Subcutaneous abdominal adipose tissue (tissue), 5 donors: ENCODE data around the gene LSAMP.
A peak's percentile ranks its signal among the peaks of the same experiment; 100 is the strongest.
"Not testable (repeated sequence)": the region's sequence is repeated elsewhere in the genome, so short reads cannot be mapped to it uniquely, and the experiment has no call there.

Experiments used
- H3K27ac ChIP-seq: one replicate; pipeline ENCODE4 v1.7.0; 2013; ENCODE audit warnings: low read depth, mild to moderate bottlenecking, inconsistent platforms, low read length, moderate library complexity
- H3K27me3 ChIP-seq, 5 donors: one replicate each; pipeline ENCODE4 v1.7.0; 2013; ENCODE audit warnings: low read length in 5 of 5, inconsistent platforms in 1 of 5; ENCODE audit not compliant: control insufficient read depth in 5 of 5, insufficient read depth in 4 of 5
- H3K36me3 ChIP-seq, 5 donors: one replicate each; pipeline ENCODE4 v1.7.0; 2013; ENCODE audit warnings: low read length in 5 of 5; ENCODE audit not compliant: control insufficient read depth in 5 of 5, insufficient read depth in 5 of 5
- H3K4me1 ChIP-seq, 5 donors: one replicate each; pipeline ENCODE4 v1.7.0; 2013; ENCODE audit warnings: low read length in 5 of 5, mild to moderate bottlenecking in 3 of 5, moderate library complexity in 1 of 5; ENCODE audit not compliant: control insufficient read depth in 5 of 5, insufficient read depth in 5 of 5
- H3K4me3 ChIP-seq, 5 donors: one replicate each; pipeline ENCODE4 v1.7.0; 2013; ENCODE audit warnings: low read length in 5 of 5, low read depth in 1 of 5
- H3K9ac ChIP-seq, 5 donors: one replicate each; pipeline ENCODE4 v1.7.0; 2013; ENCODE audit warnings: low read length in 5 of 5, mild to moderate bottlenecking in 4 of 5, moderate library complexity in 3 of 5
- H3K9me3 ChIP-seq, 5 donors: one replicate each; pipeline ENCODE4 v1.7.0; 2013; ENCODE audit warnings: low read length in 5 of 5; ENCODE audit not compliant: control insufficient read depth in 5 of 5
- donor health status: healthy.
- donor health status: healthy.
- donor health status: healthy.
- donor health status: healthy.
- donor health status: healthy.

Gene LSAMP

GRCh38 chr3:115784739-115785536 is 660.3 kb downstream of the LSAMP start:
- Histone ChIP-seq H3K27me3 (no peaks in the 10 kb centered on the region), H3K27ac (peak overlapping the region; percentile 82), H3K36me3 (no peaks in the 10 kb centered on the region), H3K9ac (peak overlapping the region in 2 of 5 donors; percentile 61 to 68), H3K4me1 (peaks cover 4 to 18% (median 14%) of the 10 kb centered on the region in 5 donors), H3K9me3 (no peaks in the 10 kb centered on the region), H3K4me3 (peak overlapping the region; percentile 42 to 80 (median 72))

DNA sequence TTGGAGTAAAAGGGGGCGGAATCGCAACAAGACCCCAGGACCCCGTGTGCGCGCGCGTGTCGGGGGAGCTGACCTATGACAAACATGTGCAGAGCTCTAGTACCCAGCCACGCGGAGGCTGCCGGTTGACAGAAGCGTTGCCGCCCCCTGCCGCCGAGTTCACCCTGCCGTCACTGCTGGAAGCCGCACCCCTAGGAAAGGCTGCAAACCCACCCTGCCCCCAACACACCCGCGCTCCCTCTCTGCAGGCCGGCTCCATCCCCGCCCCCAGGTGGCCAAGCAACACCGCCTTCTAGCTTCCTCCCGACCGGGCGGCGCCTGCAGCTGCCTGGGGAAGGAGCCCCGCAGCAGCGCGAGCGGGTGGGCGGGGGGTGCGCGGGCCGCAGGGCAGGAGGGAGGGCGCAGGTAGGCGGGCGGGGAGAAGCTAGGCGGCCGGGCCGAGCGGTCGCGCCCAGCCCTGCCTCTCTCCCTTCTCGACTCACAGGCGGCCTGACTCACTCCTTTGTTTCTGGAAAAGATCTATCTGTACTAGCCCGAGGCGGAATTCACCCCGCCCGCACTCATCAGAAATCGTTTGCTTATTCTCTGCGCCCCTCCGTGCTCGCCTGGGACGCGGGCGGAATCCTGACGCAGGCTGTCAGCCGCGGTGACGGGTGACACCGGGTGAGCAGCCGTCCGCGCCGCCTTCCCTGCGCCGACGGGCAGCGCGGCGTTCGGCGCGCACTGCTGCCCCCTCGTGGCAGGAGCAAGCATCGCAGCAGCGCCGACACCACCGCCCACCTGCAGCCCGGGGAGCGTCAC is 661.1 kb downstream of the LSAMP start:
- H3K4me3 ChIP-seq: peak overlapping the region; percentile 55 to 80 (median 72)
- H3K9ac ChIP-seq: peak overlapping the region in 4 of 5 donors; percentile 46 to 68 (median 64)
- no peaks in the 10 kb centered on the region for H3K36me3 ChIP-seq
- no peaks in the 10 kb centered on the region for H3K9me3 ChIP-seq
- no peaks in the 10 kb centered on the region for H3K27me3 ChIP-seq
- peaks cover 4 to 18% (median 14%) of the 10 kb centered on the region in 5 donors for H3K4me1 ChIP-seq
- peak overlapping the region; percentile 82 for H3K27ac ChIP-seq

DNA sequence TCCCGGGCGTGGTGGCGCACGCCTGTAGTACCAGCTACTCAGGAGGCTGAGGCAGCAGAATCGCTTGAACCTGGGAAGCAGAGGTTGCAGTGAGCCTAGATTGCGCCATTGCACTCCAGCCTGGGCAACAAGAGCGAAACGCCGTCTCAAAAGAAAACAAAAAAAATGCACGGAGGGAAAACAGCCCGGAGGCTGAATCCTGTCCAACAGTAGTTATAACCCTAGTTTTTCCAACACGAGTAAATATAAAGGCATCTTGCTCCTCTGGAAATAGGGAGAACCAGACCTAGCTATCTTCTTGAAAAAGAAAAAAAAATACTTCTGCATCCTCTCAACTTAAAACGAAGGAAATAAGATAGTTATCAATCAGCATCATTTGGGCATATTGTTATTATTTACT is 661.9 kb downstream of the LSAMP start:
- peak overlapping the region in 4 of 5 donors; percentile 25 to 61 (median 51) for H3K9ac ChIP-seq
- peak overlapping the region; percentile 82 for H3K27ac ChIP-seq
- peak overlapping the region in 4 of 5 donors; percentile 72 to 80 (median 73) for H3K4me3 ChIP-seq
- not testable (repeated sequence) for H3K27me3 ChIP-seq, H3K9me3 ChIP-seq, H3K36me3 ChIP-seq
- H3K4me1 ChIP-seq: peaks cover 4 to 18% (median 14%) of the 10 kb centered on the region in 5 donors

DNA sequence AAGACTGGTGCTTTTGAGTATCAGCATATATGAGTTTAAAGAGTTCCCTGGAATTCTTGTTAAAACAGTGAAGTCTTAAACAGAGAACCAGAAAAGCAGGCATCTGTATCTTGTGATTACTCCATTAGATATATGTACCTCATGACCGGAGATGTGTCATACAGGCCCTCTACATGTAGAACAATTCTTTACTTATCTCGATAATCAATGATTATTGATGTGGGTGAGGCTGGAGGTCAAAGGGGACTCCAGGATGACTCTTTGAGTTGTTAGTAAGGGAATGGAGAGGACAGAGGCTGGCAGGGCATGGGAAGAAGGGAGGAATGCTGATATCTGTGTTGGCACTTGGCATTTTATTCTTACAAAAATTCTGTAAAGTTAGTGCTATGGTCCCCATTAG is 666.3 kb downstream of the LSAMP start:
- H3K9me3 ChIP-seq: no peaks in the 10 kb centered on the region
- no peak overlapping the region for H3K9ac ChIP-seq
- H3K27ac ChIP-seq: no peak overlapping the region

GRCh38 chr3:115772951-115773350 is 672.3 kb downstream of the LSAMP start:
- H3K9me3 ChIP-seq: no peaks in the 10 kb centered on the region
- H3K4me1 ChIP-seq: no peaks in the 10 kb centered on the region
- H3K4me3 ChIP-seq: no peak overlapping the region
- no peak overlapping the region for H3K9ac ChIP-seq
- H3K27ac ChIP-seq: no peak overlapping the region
- H3K27me3 ChIP-seq: no peaks in the 10 kb centered on the region
- no peaks in the 10 kb centered on the region for H3K36me3 ChIP-seq

More for the DNA sequence above, 666.3 kb downstream of the LSAMP start:
- H3K27me3 ChIP-seq: no peaks in the 10 kb centered on the region
- no peak overlapping the region for H3K4me3 ChIP-seq
- no peaks in the 10 kb centered on the region for H3K36me3 ChIP-seq
- H3K4me1 ChIP-seq: peaks cover 0 to 8% (median 6%) of the 10 kb centered on the region in 5 donors

- Histone ChIP-seq H3K36me3 (no peaks in the 10 kb centered on the region), H3K27ac (no peak overlapping the region), H3K4me1 (no peaks in the 10 kb centered on the region), H3K9me3 (no peaks in the 10 kb centered on the region), H3K27me3 (no peaks in the 10 kb centered on the region), H3K9ac (no peak overlapping the region), H3K4me3 (no peak overlapping the region)
Observed at GRCh38 chr3:115768661-115769060, 676.6 kb downstream of the LSAMP start.

DNA sequence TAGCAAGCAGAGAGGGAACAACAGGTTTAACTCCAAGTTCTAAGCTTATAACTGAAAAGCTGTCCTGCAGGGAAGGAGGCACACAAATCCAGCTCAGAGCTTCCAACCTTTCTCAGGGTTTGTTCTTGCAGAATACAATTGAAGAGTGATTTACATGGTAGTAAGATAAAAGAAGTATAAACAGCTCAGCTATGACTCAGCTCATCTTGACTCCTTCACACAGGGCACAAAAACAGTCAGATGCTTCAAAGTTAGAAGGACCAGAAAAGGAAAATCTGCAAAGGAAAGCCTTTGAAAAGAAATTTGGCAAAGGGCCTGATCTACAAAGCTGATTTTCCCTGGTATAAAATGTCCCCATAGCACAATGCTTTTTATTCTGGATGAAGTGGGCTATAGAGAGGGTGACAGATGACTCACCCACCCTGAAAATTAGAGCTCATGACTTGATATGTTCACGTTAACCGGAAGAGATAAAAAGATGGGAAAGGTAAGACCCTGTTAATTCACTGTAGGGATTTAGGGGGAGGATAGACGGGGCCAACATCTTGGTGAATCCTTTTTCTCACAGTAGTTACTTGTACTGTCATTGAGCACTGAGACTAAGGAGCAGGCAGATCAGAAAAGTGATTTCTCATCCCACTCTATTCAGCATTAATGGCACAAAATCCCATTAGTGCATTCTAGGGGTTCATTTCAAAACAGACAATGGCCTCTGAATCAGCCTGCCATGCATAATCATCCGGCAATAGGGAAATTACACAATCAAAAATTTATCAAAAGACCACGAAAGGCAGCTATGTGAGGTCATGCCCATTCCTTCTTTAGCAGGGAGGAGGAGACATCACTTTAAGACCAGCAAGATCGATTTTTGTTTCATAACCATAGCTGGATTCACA is 678.5 kb downstream of the LSAMP start:
- Histone ChIP-seq H3K9me3 (no peaks in the 10 kb centered on the region), H3K4me1 (no peaks in the 10 kb centered on the region), H3K27ac (no peak overlapping the region), H3K36me3 (no peaks in the 10 kb centered on the region), H3K9ac (no peak overlapping the region), H3K27me3 (no peaks in the 10 kb centered on the region), H3K4me3 (no peak overlapping the region)

- H3K4me1 ChIP-seq: no peaks in the 10 kb centered on the region
- no peaks in the 10 kb centered on the region for H3K36me3 ChIP-seq
- no peaks in the 10 kb centered on the region for H3K9me3 ChIP-seq
- H3K9ac ChIP-seq: no peak overlapping the region
- H3K4me3 ChIP-seq: no peak overlapping the region
- no peak overlapping the region for H3K27ac ChIP-seq
- no peaks in the 10 kb centered on the region for H3K27me3 ChIP-seq
Observed at GRCh38 chr3:115761927-115762305, 683.4 kb downstream of the LSAMP start.

DNA sequence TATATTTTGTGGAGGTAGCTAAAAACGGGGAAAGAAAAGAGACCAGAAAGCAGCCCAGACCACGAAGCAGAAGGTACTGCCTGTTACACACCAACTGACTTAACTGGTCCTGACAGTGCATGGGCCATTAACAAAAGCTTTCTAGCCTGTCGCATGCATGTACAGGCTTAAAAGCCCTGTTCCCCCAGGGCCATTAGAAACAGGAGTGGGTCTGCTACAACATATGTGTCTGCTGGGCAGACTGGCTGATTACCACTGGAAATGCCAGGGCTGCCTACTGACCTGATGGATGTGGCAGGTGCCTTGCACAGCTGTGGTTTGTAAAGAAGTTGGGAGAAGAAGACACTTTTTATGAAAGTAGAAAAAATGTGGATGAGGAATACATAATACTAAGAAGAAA is 684.6 kb downstream of the LSAMP start:
- no peak overlapping the region for H3K9ac ChIP-seq
- H3K27ac ChIP-seq: no peak overlapping the region
- no peaks in the 10 kb centered on the region for H3K27me3 ChIP-seq
- H3K9me3 ChIP-seq: no peaks in the 10 kb centered on the region
- H3K4me1 ChIP-seq: no peaks in the 10 kb centered on the region
- H3K36me3 ChIP-seq: no peaks in the 10 kb centered on the region
- no peak overlapping the region for H3K4me3 ChIP-seq
